A673 (cell line): ENCODE results near the gene SLC25A19. TPM values are rescaled to one million over a fixed set of nuclear protein-coding genes. Genes with fewer than 3 reads are reported as not detected.

Experiments
- BruUV-seq: library from RNA; stranded (reverse); fragments of 400-500 nt; replicated peaks from 2 replicates; lab custom pipeline; 2021; lab: Mats Ljungman, UMichigan
- CTCF ChIA-PET: fragments of 300-600 bp; sonication (Branson Sonifier 250); formaldehyde crosslinking; loops from one replicate; lab custom pipeline; 2022; ENCODE audit warnings: antibody characterized with exemption; lab: Charles Lee
- POLR2A ChIA-PET: fragments of 300-600 bp; sonication (Branson Sonifier 250); formaldehyde crosslinking; loops from one replicate; lab custom pipeline; 2022; ENCODE audit warnings: antibody characterized with exemption; ENCODE audit not compliant: low non-redundant PET; lab: Charles Lee
- DNase-seq: peaks from one replicate; pipeline ENCODE4 v3.0.0-alpha.2; 2015; ENCODE audit warnings: low spot score
- H3K27ac ChIP-seq: fragments of 200-600 bp; sonication (generic); 2 replicates; pipeline ENCODE4 v1.5.1; 2016; ENCODE audit warnings: mixed run types, low read depth, mild to moderate bottlenecking, mixed read lengths, antibody characterized with exemption, low read length; ENCODE audit not compliant: poor library complexity, severe bottlenecking
- H3K27me3 ChIP-seq: fragments of 200-600 bp; sonication (generic); replicated peaks from 2 replicates; pipeline ENCODE4 v1.6.1; 2017; ENCODE audit warnings: mixed run types, low read depth, mild to moderate bottlenecking, mixed read lengths, antibody characterized with exemption, low read length; ENCODE audit not compliant: insufficient read depth, poor library complexity
- H3K36me3 ChIP-seq: fragments of 200-600 bp; sonication (generic); 2 replicates; pipeline ENCODE4 v1.6.1; 2016; ENCODE audit warnings: mixed run types, mild to moderate bottlenecking, mixed read lengths, antibody characterized with exemption, low read length; ENCODE audit not compliant: insufficient read depth, poor library complexity, severe bottlenecking
- H3K4me1 ChIP-seq: fragments of 200-600 bp; sonication (generic); 2 replicates; pipeline ENCODE4 v1.6.1; 2017; ENCODE audit warnings: mixed run types, mild to moderate bottlenecking, mixed read lengths, antibody characterized with exemption, low read length; ENCODE audit not compliant: insufficient read depth, poor library complexity, severe bottlenecking
- H3K4me3 ChIP-seq: fragments of 200-600 bp; sonication (generic); 2 replicates; pipeline ENCODE4 v1.5.1; 2016; ENCODE audit warnings: low read depth, mixed run types, mild to moderate bottlenecking, mixed read lengths, low read length; ENCODE audit not compliant: poor library complexity, severe bottlenecking
- H3K9me3 ChIP-seq: fragments of 200-600 bp; sonication (generic); 2 replicates; pipeline ENCODE4 v1.6.1; 2016; ENCODE audit warnings: mixed run types, low read depth, mild to moderate bottlenecking, mixed read lengths, antibody characterized with exemption, low read length; ENCODE audit not compliant: poor library complexity, severe bottlenecking
- EZH2 ChIP-seq: fragments of 200-600 bp; sonication (generic); IDR thresholded peaks from 2 replicates; pipeline ENCODE4 v1.6.1; 2017; ENCODE audit warnings: borderline replicate concordance, low read depth, mild to moderate bottlenecking, mixed read lengths, antibody characterized with exemption, low read length; ENCODE audit not compliant: poor library complexity, severe bottlenecking
- intact Hi-C: fragments of 100-400 bp; cut with micrococcal nuclease; formaldehyde crosslinking; loops from one replicate; pipeline ENCODE4 v1.10.0; 2022; ENCODE audit not compliant: unreplicated experiment
- total RNA-seq: library from RNA; stranded (reverse); gene quantifications from 2 replicates; pipeline ENCODE4 v1.2.3, GENCODE V29; 2021
- TF ChIP-seq, protein P1 (sequence below): fragments of 300-800, 200-600 bp; sonication (generic); conservative IDR thresholded peaks from 2 replicates; pipeline ENCODE4 v1.5.1; 2017; ENCODE audit warnings: low read depth, mild to moderate bottlenecking, antibody characterized with exemption, low read length, moderate library complexity, mixed read lengths

SLC25A19 gene
- total RNA-seq, 1 experiment from 2014 or later, result 45.0 TPM

DNA sequence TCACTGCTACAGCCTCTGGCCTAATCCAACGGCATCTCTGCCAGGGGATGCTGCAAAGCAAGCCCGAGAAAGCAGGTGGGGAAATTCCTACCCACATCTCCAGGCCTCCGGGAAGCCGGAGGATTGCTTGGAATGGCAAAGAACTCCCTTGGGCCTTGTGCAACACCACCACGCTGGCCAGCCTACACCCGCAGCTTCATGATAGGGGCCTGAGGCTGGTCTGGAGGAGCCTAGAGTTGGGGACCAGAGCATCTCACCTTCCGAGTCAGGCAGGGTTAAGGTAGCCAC, 48.1 kb downstream of the SLC25A19 start:
- Histone ChIP-seq H3K9me3 (no peaks in the 10 kb centered on the region), H3K4me1 (peaks cover 6% of the 10 kb centered on the region), H3K4me3 (no peak overlapping the region), H3K36me3 (peaks cover 85% of the 10 kb centered on the region), H3K27me3 (no peaks in the 10 kb centered on the region), H3K27ac (no peak overlapping the region)
- DNase-seq, result no peak
- TF ChIP-seq EZH2, result no peak
- TF ChIP-seq, protein P1, sequence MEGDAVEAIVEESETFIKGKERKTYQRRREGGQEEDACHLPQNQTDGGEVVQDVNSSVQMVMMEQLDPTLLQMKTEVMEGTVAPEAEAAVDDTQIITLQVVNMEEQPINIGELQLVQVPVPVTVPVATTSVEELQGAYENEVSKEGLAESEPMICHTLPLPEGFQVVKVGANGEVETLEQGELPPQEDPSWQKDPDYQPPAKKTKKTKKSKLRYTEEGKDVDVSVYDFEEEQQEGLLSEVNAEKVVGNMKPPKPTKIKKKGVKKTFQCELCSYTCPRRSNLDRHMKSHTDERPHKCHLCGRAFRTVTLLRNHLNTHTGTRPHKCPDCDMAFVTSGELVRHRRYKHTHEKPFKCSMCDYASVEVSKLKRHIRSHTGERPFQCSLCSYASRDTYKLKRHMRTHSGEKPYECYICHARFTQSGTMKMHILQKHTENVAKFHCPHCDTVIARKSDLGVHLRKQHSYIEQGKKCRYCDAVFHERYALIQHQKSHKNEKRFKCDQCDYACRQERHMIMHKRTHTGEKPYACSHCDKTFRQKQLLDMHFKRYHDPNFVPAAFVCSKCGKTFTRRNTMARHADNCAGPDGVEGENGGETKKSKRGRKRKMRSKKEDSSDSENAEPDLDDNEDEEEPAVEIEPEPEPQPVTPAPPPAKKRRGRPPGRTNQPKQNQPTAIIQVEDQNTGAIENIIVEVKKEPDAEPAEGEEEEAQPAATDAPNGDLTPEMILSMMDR, result no peak
- TSS peak; percentile 9 for BruUV-seq
- ChIA-PET POLR2A (no interaction called here), CTCF (interaction anchor here (1.0 to 1.8 kb wide), 6 partner anchors 8 to 131 kb away, joined by 3 to 11 read pairs (median 4); partner anchors contain the start of genes ARMC7 and MIF4GD)
- intact Hi-C loops, result no loop called here

DNA sequence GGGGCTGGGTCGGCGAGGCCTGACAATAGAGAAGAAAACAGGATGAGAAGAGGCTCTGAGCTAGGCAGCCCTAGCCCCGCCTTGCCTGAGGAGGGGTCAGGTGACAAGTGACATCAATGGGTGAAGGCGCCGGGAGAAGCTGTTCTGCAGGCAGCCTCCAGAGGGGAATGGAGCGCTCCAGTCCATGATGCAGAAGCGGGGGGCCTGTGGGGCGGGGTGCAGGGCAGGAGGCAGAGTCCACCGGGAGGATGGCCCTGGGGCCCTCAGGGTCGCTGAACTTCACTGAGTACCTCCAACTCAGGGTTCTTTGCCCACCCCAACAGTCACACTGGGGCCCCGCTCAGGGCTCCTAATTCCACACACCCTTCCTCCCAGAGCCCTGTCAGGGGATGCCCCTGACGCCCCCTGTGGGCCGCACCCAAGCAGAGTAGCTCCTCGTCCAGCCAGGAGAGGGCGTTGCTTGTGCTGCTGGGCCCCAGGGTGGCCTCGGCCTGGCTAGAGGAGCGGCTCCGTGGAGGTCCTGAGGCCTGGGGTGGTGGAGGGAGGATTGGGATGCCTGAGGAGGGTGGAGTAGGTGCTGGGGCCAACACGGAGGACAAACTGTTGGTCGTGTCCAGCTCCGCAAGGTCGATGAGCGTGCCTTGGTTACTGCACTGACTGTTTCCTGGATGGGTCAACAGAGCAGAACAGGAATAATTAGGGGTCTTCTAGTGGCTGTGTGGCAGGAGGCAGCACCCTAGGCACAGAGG, 48.7 kb downstream of the SLC25A19 start:
- POLR2A ChIA-PET, result interaction anchor here (0.9 kb wide), 1 partner anchor 21 kb away, joined by 6 read pairs; the partner anchor contains the start of genes GGA3 and MRPS7
- H3K27ac ChIP-seq, result no peak overlapping the region
- no peaks in the 10 kb centered on the region for H3K9me3 ChIP-seq
- peaks cover 85% of the 10 kb centered on the region for H3K36me3 ChIP-seq
- BruUV-seq, result no TSS peak
- no peaks in the 10 kb centered on the region for H3K27me3 ChIP-seq
- CTCF ChIA-PET, result interaction anchor here (0.6 to 1.8 kb wide), 10 partner anchors 9 to 279 kb away, joined by 3 to 11 read pairs (median 4); partner anchors contain the start of genes ARMC7, GRB2 and MIF4GD
- peak; percentile 77 for DNase-seq
- no peak for TF ChIP-seq EZH2
- TF ChIP-seq, protein P1, result peak; percentile 92
- no peak overlapping the region for H3K4me3 ChIP-seq
- intact Hi-C loops, result no loop called here
- peaks cover 6% of the 10 kb centered on the region for H3K4me1 ChIP-seq

DNA sequence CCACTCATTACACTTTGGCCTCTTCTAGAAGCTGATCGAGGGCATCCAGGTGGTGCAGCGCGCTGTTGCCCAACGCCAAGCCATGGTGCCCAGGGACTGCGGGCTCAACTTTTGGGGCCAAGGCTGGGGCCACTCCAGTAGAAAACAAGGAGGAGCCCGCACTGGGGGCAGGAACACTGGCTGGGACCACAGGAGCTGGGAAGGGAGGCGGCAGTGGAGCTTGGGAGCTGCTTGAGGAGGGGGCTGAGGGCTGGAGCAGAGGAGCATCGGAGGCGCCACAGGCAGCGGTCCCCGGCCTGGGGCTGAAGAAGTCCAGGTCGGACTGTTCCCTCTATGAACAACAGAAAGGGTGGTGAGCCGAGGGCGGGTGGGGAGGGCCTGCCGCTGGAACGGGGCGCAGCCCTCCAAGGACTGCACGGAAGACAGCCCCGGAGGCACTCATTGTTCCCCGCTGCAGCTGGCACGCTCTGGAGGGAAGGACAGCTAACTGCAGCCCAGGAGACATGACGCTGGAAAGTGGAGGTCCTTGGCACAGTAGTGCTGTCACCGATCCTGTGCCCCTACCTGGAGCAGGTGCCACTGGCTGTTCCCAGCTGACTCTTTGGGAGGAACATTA, 49.3 kb downstream of the SLC25A19 start:
- TF ChIP-seq EZH2, result no peak
- TF ChIP-seq, protein P1, result no peak
- no peaks in the 10 kb centered on the region for H3K9me3 ChIP-seq
- POLR2A ChIA-PET, result interaction anchor here (0.9 kb wide), 1 partner anchor 22 kb away, joined by 6 read pairs; the partner anchor contains the start of genes GGA3 and MRPS7
- H3K4me1 ChIP-seq, result peaks cover 6% of the 10 kb centered on the region
- no TSS peak for BruUV-seq
- H3K27me3 ChIP-seq, result no peaks in the 10 kb centered on the region
- peaks cover 91% of the 10 kb centered on the region for H3K36me3 ChIP-seq
- CTCF ChIA-PET, result interaction anchor here (0.6 to 1.8 kb wide), 12 partner anchors 9 to 278 kb away, joined by 3 to 11 read pairs (median 4); partner anchors contain the start of genes ARMC7, GRB2 and MIF4GD
- intact Hi-C loops, result no loop called here
- H3K27ac ChIP-seq, result peak overlapping the region; percentile 16
- DNase-seq, result no peak
- no peak overlapping the region for H3K4me3 ChIP-seq
